Fibroblast of pulmonary artery (primary cell): ENCODE measurements around the gene ZNF546.

Experiments used
- DNase-seq: peaks from one replicate; pipeline ENCODE4 v3.0.0-alpha.2; 2010; ENCODE audit warnings: low read depth
- H3K4me3 ChIP-seq: replicated peaks from 2 replicates; pipeline ENCODE4 v1.5.1; 2011; ENCODE audit warnings: low read depth, mild to moderate bottlenecking, control low read depth, low read length, moderate library complexity
- CTCF ChIP-seq: IDR thresholded peaks from 2 replicates; pipeline ENCODE4 v1.5.1; 2011; ENCODE audit warnings: mild to moderate bottlenecking, control low read depth, low read length, inconsistent platforms; ENCODE audit errors: missing control alignments

Gene ZNF546

GRCh38 chr19:39998501-39998900, 1.6 kb downstream of the ZNF546 start:
- TF ChIP-seq CTCF: no peak
- DNase-seq: no peak
- no peak overlapping the region for H3K4me3 ChIP-seq

GRCh38 chr19:40005691-40006272, 8.9 kb downstream of the ZNF546 start:
- H3K4me3 ChIP-seq: no peak overlapping the region
- TF ChIP-seq CTCF: no peak
- DNase-seq: no peak

- DNase-seq: peak; percentile 84
- no peak for TF ChIP-seq CTCF
- no peak overlapping the region for H3K4me3 ChIP-seq
Observed at GRCh38 chr19:40006273-40006691, 9.4 kb downstream of the ZNF546 start.

- TF ChIP-seq CTCF: no peak
- H3K4me3 ChIP-seq: no peak overlapping the region
- DNase-seq: no peak
Observed at GRCh38 chr19:40009674-40010073, 12.8 kb downstream of the ZNF546 start.

- no peak for TF ChIP-seq CTCF
- H3K4me3 ChIP-seq: no peak overlapping the region
- DNase-seq: no peak
Observed at GRCh38 chr19:40013991-40014390, 17.1 kb downstream of the ZNF546 start.

- TF ChIP-seq CTCF: no peak
- H3K4me3 ChIP-seq: no peak overlapping the region
Observed at GRCh38 chr19:40023969-40024368, 27.1 kb downstream of the ZNF546 start.

GRCh38 chr19:40025938-40026596, 29.2 kb downstream of the ZNF546 start:
- DNase-seq: no peak
- H3K4me3 ChIP-seq: no peak overlapping the region
- TF ChIP-seq CTCF: no peak

More at GRCh38 chr19:40023969-40024368, 27.1 kb downstream of the ZNF546 start:
- DNase-seq: no peak
